Heart left ventricle (tissue), 16 donors: ENCODE data around the gene ASB14. TPM values are rescaled to one million over a fixed set of nuclear protein-coding genes. Genes with fewer than 3 reads are reported as not detected.

Source experiments
- ATAC-seq, 4 donors: fragments of 200-7000 bp; cut with Tn5 transposase; one replicate each; pipeline ENCODE4 v1.9.1; 2020 to 2022; ENCODE audit warnings: moderate library complexity in 4 of 4, mild to moderate bottlenecking in 3 of 4, moderate number of reproducible peaks in 1 of 4
- DNase-seq, 5 donors: peaks; one replicate each; pipeline ENCODE4 v3.0.0-alpha.2; 2020
- H3K27ac ChIP-seq, 12 donors: fragments of 200-600 bp; sonication (generic) in 4 of 12; one replicate each; pipeline versions ENCODE4 v1.5.0 to v1.8.0; 2016 to 2022; ENCODE audit warnings: mild to moderate bottlenecking in 2 of 12
- H3K27me3 ChIP-seq, 9 donors: fragments of 200-600 bp; sonication (generic) in 2 of 9; one replicate each; pipeline versions ENCODE4 v1.5.1 to v1.8.0; 2016 to 2022; ENCODE audit warnings: mild to moderate bottlenecking in 3 of 9
- H3K36me3 ChIP-seq, 9 donors: fragments of 200-600 bp; sonication (generic) in 2 of 9; one replicate each; pipeline versions ENCODE4 v1.5.0 to v1.8.0; 2018 to 2022; ENCODE audit warnings: mild to moderate bottlenecking in 2 of 9
- H3K4me1 ChIP-seq, 12 donors: fragments of 200-600 bp; sonication (generic) in 4 of 12; one replicate each; pipeline versions ENCODE4 v1.5.0 to v1.8.0; 2016 to 2022; ENCODE audit warnings: mild to moderate bottlenecking in 3 of 12
- H3K4me3 ChIP-seq, 12 donors: fragments of 200-600 bp; sonication (generic) in 4 of 12; one replicate each; pipeline versions ENCODE4 v1.5.0 to v1.8.0; 2017 to 2022; ENCODE audit warnings: mild to moderate bottlenecking in 9 of 12, moderate library complexity in 4 of 12
- H3K9me3 ChIP-seq, 12 donors: fragments of 200-600 bp; sonication (generic) in 4 of 12; one replicate each; pipeline versions ENCODE4 v1.5.0 to v1.8.0; 2016 to 2022; ENCODE audit warnings: mild to moderate bottlenecking in 1 of 12
- CTCF ChIP-seq, 12 donors: fragments of 200-600 bp; sonication (generic) in 4 of 12; IDR thresholded peaks; one replicate each; pipeline versions ENCODE4 v1.5.0 to v1.8.0; 2018 to 2022; ENCODE audit warnings: antibody characterized with exemption in 12 of 12, mild to moderate bottlenecking in 5 of 12
- POLR2A ChIP-seq, 2 donors: fragments of 450-650 bp; IDR thresholded peaks; one replicate each; pipeline ENCODE4 v1.6.1; 2017; ENCODE audit warnings: antibody characterized with exemption in 2 of 2, mild to moderate bottlenecking in 2 of 2, moderate library complexity in 2 of 2
- WGBS, 4 donors: extraction: QIAGEN DNeasy Blood & Tissue Kit in 2 of 4; methylation state at CpG; one replicate each; pipeline versions ENCODE4 v1.1.5 to v1.1.7; 2013 to 2018; 5-methylcytosine and 5-hydroxymethylcytosine counted together
- intact Hi-C, 10 donors: fragments of 100-400 bp; cut with DNase I; formaldehyde crosslinking; loops; one replicate each; pipeline versions ENCODE4 v1.11.1 to v1.14.2; 2022
- polyA plus RNA-seq, 2 donors: library from polyadenylated mRNA; stranded (reverse); fragments of 200-250 nt; gene quantifications; one replicate each; pipeline ENCODE4 v1.2.3, GENCODE V29; 2013
- total RNA-seq, 9 donors: library from RNA; depleted of rRNA in 2 of 9; stranded (reverse); fragments of >200 nt in 2 of 9; fragmentation: NEBNext Ultra II Directional in 3 of 9; extraction: Animal tissue kit (Norgen Biotek cat#: 25700) in 3 of 9; gene quantifications; one replicate each; pipeline versions ENCODE4 v1.1.0 to v1.2.4, GENCODE V29; 2016 to 2023
- donor health status: ischemic (EF 13 %, LVEDD 7.1; RV severe dilation, severe dysfunction).
- donor health status: healthy with polysubstance abuse.
- donor health status: DM: no; HTN: yes; CAD: no.
- donor health status: DM: no; HTN: no; CAD: no.
- donor health status: ischemic (EF 25% LVEDD 6.9; RV normal size, moderate dysfunction).
- donor health status: ischemic (EF 25% LVEDD 5.7; RV mildly dilated, moderate dysfunction).
- donor health status: healthy.
- donor health status: DM: yes; HTN: yes; CAD: no.
- donor health status: ischemic (EF 35%, LVEDD 5.7; RV mildly dilated, moderate dysfunction).
- donor health status: nonischemic (EF 11% LVEDD 7.7; RV severe dilation, severe dysfunction).
- donor health status: DM: yes; HTN: yes; CAD: no.
- donor health status: PGD.
- donor health status: ischemic (EF 29% LVEDD 5.4; RV normal size, mild dysfunction).
- donor health status: nonischemic (EF 23%, LVEDD 6.1; RV moderate dilation, normal function).

Gene ASB14
- total and polyA plus RNA-seq, 11 donors: 0.01 to 29.2 (median 5.1) TPM

GRCh38 chr3:57283334-57283733, 9.2 kb downstream of the ASB14 start:
- H3K4me1 ChIP-seq: no peaks in the 10 kb centered on the region
- H3K36me3 ChIP-seq: peaks cover 0 to 37% (median 5%) of the 10 kb centered on the region in 9 donors
- DNase-seq (no peak), ATAC-seq (no peak)
- WGBS, 4 donors: 75 to 80% (median 77%) methylated on average over 6 of the region's 6 CpGs
- no peaks in the 10 kb centered on the region for H3K27me3 ChIP-seq
- no peak overlapping the region for H3K27ac ChIP-seq
- no peak for TF ChIP-seq CTCF (IDR thresholded peaks at IDR 0.05)
- no peak for TF ChIP-seq POLR2A (IDR thresholded peaks at IDR 0.05)
- intact Hi-C loops: no loop called here
- H3K4me3 ChIP-seq: no peak overlapping the region
- peaks cover 0 to 8% (median 0%) of the 10 kb centered on the region in 12 donors for H3K9me3 ChIP-seq

DNA sequence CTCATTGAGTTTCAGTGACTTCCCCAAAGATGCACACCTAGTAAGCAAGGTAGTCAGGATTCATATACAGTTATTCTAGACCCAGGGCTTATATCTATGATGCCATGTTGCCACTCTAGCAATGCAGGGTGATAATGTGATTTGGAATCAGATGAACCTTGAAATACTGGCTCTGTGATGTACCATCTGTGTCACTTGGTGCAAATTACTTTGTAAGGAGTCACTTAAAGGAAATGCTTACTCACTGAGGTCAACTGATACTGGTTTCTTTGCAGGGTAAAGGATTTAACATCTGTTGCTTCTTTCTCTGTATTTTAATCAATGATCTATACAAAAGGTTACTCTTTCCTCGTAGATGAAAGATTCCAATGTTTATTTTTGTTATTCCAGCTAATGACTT, 10.8 kb downstream of the ASB14 start:
- Histone ChIP-seq H3K4me1 (no peaks in the 10 kb centered on the region), H3K27me3 (no peaks in the 10 kb centered on the region), H3K27ac (no peak overlapping the region), H3K36me3 (peaks cover 0 to 44% (median 13%) of the 10 kb centered on the region in 9 donors), H3K4me3 (no peak overlapping the region), H3K9me3 (peaks cover 0 to 8% (median 0%) of the 10 kb centered on the region in 12 donors)
- intact Hi-C loops: no loop called here
- 45 to 53% (median 47%) methylated on average over 1 of the region's 1 CpG for WGBS, 4 donors
- TF ChIP-seq CTCF (IDR thresholded peaks at IDR 0.05) (no peak), POLR2A (IDR thresholded peaks at IDR 0.05) (no peak)
- ATAC-seq (no peak), DNase-seq (no peak)

GRCh38 chr3:57279685-57280084, 12.8 kb downstream of the ASB14 start:
- intact Hi-C loops: loop anchor here in 1 of 10 donors (5.0 kb wide), 1 partner anchor 37 kb away; no protein-coding TSS in a partner anchor
- no peak for ATAC-seq
- H3K36me3 ChIP-seq: peaks cover 0 to 52% (median 27%) of the 10 kb centered on the region in 9 donors

GRCh38 chr3:57278237-57278636, 14.2 kb downstream of the ASB14 start:
- H3K9me3 ChIP-seq: peaks cover 0 to 8% (median 0%) of the 10 kb centered on the region in 12 donors
- ATAC-seq: no peak
- H3K27ac ChIP-seq: no peak overlapping the region
- H3K4me3 ChIP-seq: no peak overlapping the region
- no peak for TF ChIP-seq CTCF (IDR thresholded peaks at IDR 0.05)
- TF ChIP-seq POLR2A (IDR thresholded peaks at IDR 0.05): no peak
- 93 to 100% (median 97%) methylated on average over 1 of the region's 1 CpG for WGBS, 4 donors
- H3K27me3 ChIP-seq: no peaks in the 10 kb centered on the region
- H3K36me3 ChIP-seq: peaks cover 0 to 63% (median 37%) of the 10 kb centered on the region in 9 donors
- intact Hi-C loops: loop anchor here in 1 of 10 donors (5.0 kb wide), 1 partner anchor 36 kb away; no protein-coding TSS in a partner anchor
- no peaks in the 10 kb centered on the region for H3K4me1 ChIP-seq
- no peak for DNase-seq

More at GRCh38 chr3:57279685-57280084, 12.8 kb downstream of the ASB14 start:
- DNase-seq: no peak
- Histone ChIP-seq H3K27me3 (no peaks in the 10 kb centered on the region), H3K9me3 (peaks cover 0 to 8% (median 0%) of the 10 kb centered on the region in 12 donors), H3K4me3 (no peak overlapping the region), H3K27ac (no peak overlapping the region), H3K4me1 (no peaks in the 10 kb centered on the region)
- TF ChIP-seq POLR2A (IDR thresholded peaks at IDR 0.05) (no peak), CTCF (IDR thresholded peaks at IDR 0.05) (no peak)
- 94 to 98% (median 96%) methylated on average over 5 of the region's 5 CpGs for WGBS, 4 donors
